Naive thymus-derived CD4-positive, alpha-beta T cell (primary cell): ENCODE data around the gene CTBP2. TPM values are rescaled to one million over a fixed set of nuclear protein-coding genes. Genes with fewer than 3 reads are reported as not detected.

Experiments used
- ATAC-seq: fragments of 150-1000 bp; cut with Tn5 transposase; 2 replicates; pipeline ENCODE4 v1.10.0; 2021; ENCODE audit warnings: mild to moderate bottlenecking, moderate library complexity
- CTCF ChIA-PET: fragments of 350-600 bp; sonication (Branson Sonifier 250); formaldehyde crosslinking; loops from one replicate; lab custom pipeline; 2021; ENCODE audit warnings: antibody characterized with exemption; lab: Charles Lee
- POLR2A ChIA-PET: fragments of 350-600 bp; sonication (Branson Sonifier 250); formaldehyde crosslinking; loops from one replicate; lab custom pipeline; 2021; ENCODE audit warnings: antibody characterized with exemption, inconsistent platforms; lab: Charles Lee
- DNase-seq, 9 donors: peaks; one replicate each; pipeline versions ENCODE4 v3.0.0 to v3.0.0-alpha.2; 2020 to 2022; ENCODE audit warnings: mixed read lengths in 1 of 9
- H3K27ac ChIP-seq: one replicate; pipeline ENCODE4 v1.7.0; 2013; ENCODE audit warnings: mild to moderate bottlenecking, low read depth, low read length, moderate library complexity
- H3K27me3 ChIP-seq, 2 donors: one replicate each; pipeline ENCODE4 v1.7.0; 2013; ENCODE audit warnings: low read length in 2 of 2, mild to moderate bottlenecking in 2 of 2, moderate library complexity in 2 of 2; ENCODE audit not compliant: control insufficient read depth in 2 of 2, insufficient read depth in 2 of 2
- H3K36me3 ChIP-seq, 3 experiments: 1 replicate in 2 of 3; 2 replicates in 1 of 3; pipeline ENCODE4 v1.7.0; 2013; ENCODE audit warnings: low read length in 3 of 3, mild to moderate bottlenecking in 3 of 3, moderate library complexity in 1 of 3; ENCODE audit not compliant: insufficient read depth in 3 of 3, control insufficient read depth in 2 of 3
- H3K4me1 ChIP-seq, 2 donors: one replicate each; pipeline ENCODE4 v1.7.0; 2013; ENCODE audit warnings: low read length in 2 of 2, mild to moderate bottlenecking in 2 of 2, moderate library complexity in 1 of 2; ENCODE audit not compliant: control insufficient read depth in 2 of 2, insufficient read depth in 2 of 2
- H3K4me3 ChIP-seq: 2 replicates; pipeline ENCODE4 v1.7.0; 2013; ENCODE audit warnings: mild to moderate bottlenecking, low read length
- H3K9me3 ChIP-seq, 3 experiments: 1 replicate in 2 of 3; 2 replicates in 1 of 3; pipeline ENCODE4 v1.7.0; 2013; ENCODE audit warnings: low read length in 3 of 3; ENCODE audit not compliant: control insufficient read depth in 2 of 3
- H3K27ac Mint-ChIP-seq, 9 donors: one replicate each; pipeline ENCODE4 v1.8.0; 2020 to 2022; ENCODE audit warnings: mixed read lengths in 9 of 9, mild to moderate bottlenecking in 8 of 9, moderate library complexity in 5 of 9, inconsistent platforms in 2 of 9
- H3K27me3 Mint-ChIP-seq, 5 donors: one replicate each; pipeline ENCODE4 v1.8.0; 2021 to 2022; ENCODE audit warnings: mixed read lengths in 5 of 5, mild to moderate bottlenecking in 1 of 5
- H3K36me3 Mint-ChIP-seq, 5 donors: one replicate each; pipeline ENCODE4 v1.8.0; 2020 to 2022; ENCODE audit warnings: mixed read lengths in 5 of 5, mild to moderate bottlenecking in 3 of 5, inconsistent platforms in 1 of 5
- H3K4me1 Mint-ChIP-seq, 7 donors: one replicate each; pipeline ENCODE4 v1.8.0; 2020 to 2022; ENCODE audit warnings: mixed read lengths in 7 of 7, mild to moderate bottlenecking in 3 of 7, inconsistent platforms in 1 of 7
- H3K4me3 Mint-ChIP-seq, 10 donors: one replicate each; pipeline ENCODE4 v1.8.0; 2020 to 2022; ENCODE audit warnings: mild to moderate bottlenecking in 10 of 10, mixed read lengths in 10 of 10, moderate library complexity in 6 of 10, inconsistent platforms in 2 of 10
- H3K9me3 Mint-ChIP-seq, 11 donors: one replicate each; pipeline ENCODE4 v1.8.0; 2020 to 2022; ENCODE audit warnings: mixed read lengths in 11 of 11, mild to moderate bottlenecking in 4 of 11, inconsistent platforms in 1 of 11, moderate library complexity in 1 of 11
- intact Hi-C, 2 donors: fragments of 100-400 bp; cut with micrococcal nuclease; formaldehyde crosslinking; loops; one replicate each; pipeline ENCODE4 v1.15.1; 2023
- polyA plus RNA-seq, 2 donors: library from polyadenylated mRNA; unstranded; fragments of 300-500 nt; fragmentation: Illumina TruSeq; gene quantifications; one replicate each; pipeline ENCODE4 v1.2.3, GENCODE V29; 2021
- total RNA-seq, 6 experiments: library from RNA in 5 of 6; stranded (reverse) in 5 of 6; gene quantifications; 1 replicate in 5 of 6; 2 replicates in 1 of 6; pipeline ENCODE4 v1.2.3 and lab custom pipeline; 2021 to 2026

The CTBP2 gene
- total and polyA plus RNA-seq, 7 experiments from 2014 or later: 0.05 to 39.5 (median 1.7) TPM; not detected in 1

DNA sequence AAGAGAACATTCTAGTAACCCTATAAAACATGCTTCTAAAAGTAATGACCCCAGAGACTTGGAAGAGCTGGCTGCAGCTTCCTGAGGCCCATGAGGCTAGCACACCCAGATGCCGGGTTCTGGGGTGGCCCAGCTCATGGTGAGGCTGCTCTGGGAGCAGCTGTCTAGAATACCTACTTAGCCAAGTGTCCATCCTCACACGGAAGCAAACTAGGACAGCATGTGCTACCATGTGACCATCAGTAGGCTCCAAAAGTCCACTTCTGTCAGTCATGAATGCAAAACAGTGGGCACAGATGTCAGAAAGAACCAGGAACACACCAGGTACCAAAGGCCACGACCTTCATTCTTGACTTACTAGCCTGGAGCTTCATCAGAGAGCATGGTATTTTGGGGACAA is 32.4 kb downstream of the CTBP2 start:
- Mint-ChIP-seq H3K4me1 (peaks cover 0 to 9% (median 0%) of the 10 kb centered on the region in 7 donors), H3K36me3 (no peaks in the 10 kb centered on the region), H3K27ac (no peak overlapping the region), H3K9me3 (peaks cover 0 to 4% (median 0%) of the 10 kb centered on the region in 11 donors), H3K27me3 (peaks cover 0 to 18% (median 2%) of the 10 kb centered on the region in 5 donors), H3K4me3 (no peak overlapping the region)
- H3K4me3 ChIP-seq: no peak overlapping the region
- no peak overlapping the region for H3K27ac ChIP-seq
- no peaks in the 10 kb centered on the region for H3K36me3 ChIP-seq
- H3K4me1 ChIP-seq: no peaks in the 10 kb centered on the region
- CTCF ChIA-PET: no interaction called here
- H3K9me3 ChIP-seq: no peaks in the 10 kb centered on the region
- POLR2A ChIA-PET: no interaction called here
- intact Hi-C loops: no loop called here
- H3K27me3 ChIP-seq: no peaks in the 10 kb centered on the region
- DNase-seq (no peak), ATAC-seq (no peak)

DNA sequence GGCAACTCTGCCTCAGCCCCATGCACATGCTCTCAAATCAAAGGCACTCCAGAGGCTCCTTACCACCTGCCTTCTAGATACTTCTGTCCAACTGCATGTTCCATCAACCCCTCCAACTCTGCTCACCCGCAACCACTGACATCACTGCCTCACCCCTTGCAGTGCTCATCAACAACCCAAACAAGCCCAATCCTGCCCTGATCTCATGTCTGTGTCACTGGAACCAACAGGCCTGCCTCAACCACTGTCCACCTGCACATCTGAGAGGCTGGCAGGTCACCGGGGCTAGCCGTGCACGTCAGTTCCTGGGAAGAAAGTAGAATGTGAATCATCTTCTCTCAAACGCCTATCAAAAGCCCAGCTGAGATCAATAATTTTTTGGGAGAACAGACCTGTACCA is 33.3 kb downstream of the CTBP2 start:
- Histone ChIP-seq H3K9me3 (no peaks in the 10 kb centered on the region), H3K27me3 (no peaks in the 10 kb centered on the region), H3K27ac (no peak overlapping the region), H3K36me3 (no peaks in the 10 kb centered on the region), H3K4me1 (no peaks in the 10 kb centered on the region), H3K4me3 (no peak overlapping the region)
- no peak for ATAC-seq
- Mint-ChIP-seq H3K27me3 (peaks cover 0 to 18% (median 2%) of the 10 kb centered on the region in 5 donors), H3K4me1 (peaks cover 0 to 9% (median 0%) of the 10 kb centered on the region in 7 donors), H3K27ac (no peak overlapping the region), H3K9me3 (peaks cover 0 to 4% (median 0%) of the 10 kb centered on the region in 11 donors), H3K36me3 (no peaks in the 10 kb centered on the region), H3K4me3 (no peak overlapping the region)
- POLR2A ChIA-PET: no interaction called here
- intact Hi-C loops: no loop called here
- no peak for DNase-seq
- CTCF ChIA-PET: no interaction called here

DNA sequence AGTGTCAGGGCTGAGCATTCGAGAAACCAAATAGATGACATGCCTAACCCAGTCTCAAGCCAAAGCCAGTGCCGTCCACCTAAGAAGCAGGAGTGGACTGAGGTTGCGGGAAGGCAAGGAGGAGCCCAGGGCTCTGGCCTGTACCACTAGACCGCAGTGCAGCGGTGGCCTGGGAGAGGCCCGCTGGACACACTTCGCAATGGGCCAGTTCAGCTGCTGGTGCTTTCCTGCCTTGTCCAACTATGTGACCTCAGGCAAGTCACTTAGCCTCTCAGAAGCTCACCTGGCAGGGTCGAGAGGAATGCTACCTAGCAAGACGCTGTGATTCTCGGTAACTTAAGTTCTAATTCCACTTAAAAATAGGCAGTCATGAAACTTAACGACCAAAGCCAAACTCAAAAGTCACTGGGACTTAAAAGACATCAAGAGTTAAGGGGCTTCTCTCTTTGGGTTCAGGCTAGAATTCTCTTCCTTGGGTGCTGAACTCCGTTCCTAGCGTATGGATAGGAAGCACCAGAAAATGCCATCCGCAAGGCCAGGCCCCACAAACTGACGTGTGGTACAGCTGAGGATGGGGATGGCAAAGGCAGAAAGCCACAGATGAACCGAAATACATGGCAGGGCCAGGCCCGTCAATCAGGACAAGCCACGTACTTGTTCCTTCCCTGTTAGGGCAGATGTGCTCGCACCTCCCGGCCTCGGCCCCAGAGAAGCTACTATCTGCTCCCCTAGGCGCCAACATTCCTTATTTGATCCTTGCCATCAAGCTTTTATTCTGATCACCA is 34.2 kb downstream of the CTBP2 start:
- intact Hi-C loops: no loop called here
- DNase-seq (no peak), ATAC-seq (no peak)
- H3K4me3 Mint-ChIP-seq: no peak overlapping the region
- Histone ChIP-seq H3K27ac (no peak overlapping the region), H3K36me3 (no peaks in the 10 kb centered on the region), H3K4me3 (no peak overlapping the region), H3K4me1 (no peaks in the 10 kb centered on the region), H3K27me3 (no peaks in the 10 kb centered on the region), H3K9me3 (no peaks in the 10 kb centered on the region)
- no peaks in the 10 kb centered on the region for H3K36me3 Mint-ChIP-seq
- peaks cover 0 to 4% (median 0%) of the 10 kb centered on the region in 11 donors for H3K9me3 Mint-ChIP-seq
- H3K27ac Mint-ChIP-seq: no peak overlapping the region
- POLR2A ChIA-PET: no interaction called here
- CTCF ChIA-PET: no interaction called here
- H3K4me1 Mint-ChIP-seq: peaks cover 0 to 9% (median 0%) of the 10 kb centered on the region in 7 donors
- H3K27me3 Mint-ChIP-seq: peaks cover 0 to 18% (median 2%) of the 10 kb centered on the region in 5 donors

DNA sequence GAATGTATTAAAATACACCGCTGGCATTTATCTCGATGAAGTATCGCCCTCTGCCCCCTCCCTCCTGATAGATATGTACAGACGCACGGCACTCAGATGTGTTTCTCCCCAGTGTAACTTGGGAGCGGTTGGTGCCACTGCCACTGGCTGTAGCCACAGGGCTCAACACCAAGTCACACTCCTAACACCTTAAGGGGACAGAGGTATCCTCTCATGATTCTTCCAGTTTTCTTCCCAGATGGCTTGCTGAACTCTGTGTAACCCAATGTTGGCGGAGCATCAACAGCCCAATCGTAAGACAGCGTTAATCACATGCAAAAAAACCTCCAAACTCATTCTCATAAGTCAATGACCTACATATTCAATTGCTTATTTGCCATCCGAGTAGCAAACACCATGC is 35.5 kb downstream of the CTBP2 start:
- H3K27me3 Mint-ChIP-seq: peaks cover 0 to 18% (median 2%) of the 10 kb centered on the region in 5 donors
- H3K36me3 ChIP-seq: no peaks in the 10 kb centered on the region

DNA sequence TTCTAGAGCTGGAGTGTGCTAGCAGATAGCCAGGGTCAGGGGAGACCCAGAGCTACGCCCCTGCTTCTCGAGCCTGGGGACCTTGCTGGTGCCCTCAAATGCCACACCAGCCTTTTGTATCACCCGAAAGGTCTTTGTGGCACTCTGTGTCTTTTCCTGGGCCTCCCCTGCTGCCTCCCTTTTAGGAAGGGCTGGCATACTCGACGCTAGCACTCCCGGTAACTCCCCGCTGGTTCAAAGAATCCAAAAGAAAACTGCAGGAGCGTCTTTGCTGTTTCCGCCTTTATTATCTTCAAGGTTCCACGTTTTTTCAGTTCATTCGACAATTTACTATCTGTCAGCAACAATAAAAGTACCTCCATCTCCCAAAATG is 36.3 kb downstream of the CTBP2 start:
- Mint-ChIP-seq H3K27ac (no peak overlapping the region), H3K36me3 (no peaks in the 10 kb centered on the region), H3K4me1 (peaks cover 0 to 15% (median 0%) of the 10 kb centered on the region in 7 donors), H3K9me3 (peaks cover 0 to 4% (median 0%) of the 10 kb centered on the region in 11 donors), H3K4me3 (no peak overlapping the region), H3K27me3 (peaks cover 0 to 18% (median 2%) of the 10 kb centered on the region in 5 donors)
- intact Hi-C loops: no loop called here
- no peak for DNase-seq
- no peaks in the 10 kb centered on the region for H3K4me1 ChIP-seq
- CTCF ChIA-PET: no interaction called here
- no peaks in the 10 kb centered on the region for H3K9me3 ChIP-seq
- H3K27me3 ChIP-seq: no peaks in the 10 kb centered on the region
- ATAC-seq: no peak
- POLR2A ChIA-PET: no interaction called here
- H3K4me3 ChIP-seq: no peak overlapping the region
- no peaks in the 10 kb centered on the region for H3K36me3 ChIP-seq
- H3K27ac ChIP-seq: no peak overlapping the region

More for the DNA sequence above, 35.5 kb downstream of the CTBP2 start:
- no peak overlapping the region for H3K4me3 ChIP-seq
- POLR2A ChIA-PET: no interaction called here
- Mint-ChIP-seq H3K4me1 (peaks cover 0 to 11% (median 0%) of the 10 kb centered on the region in 7 donors), H3K36me3 (no peaks in the 10 kb centered on the region), H3K9me3 (peaks cover 0 to 4% (median 0%) of the 10 kb centered on the region in 11 donors), H3K4me3 (no peak overlapping the region), H3K27ac (no peak overlapping the region)
- ATAC-seq (no peak), DNase-seq (no peak)
- no peak overlapping the region for H3K27ac ChIP-seq
- intact Hi-C loops: no loop called here
- no peaks in the 10 kb centered on the region for H3K9me3 ChIP-seq
- H3K4me1 ChIP-seq: no peaks in the 10 kb centered on the region
- CTCF ChIA-PET: no interaction called here
- no peaks in the 10 kb centered on the region for H3K27me3 ChIP-seq

DNA sequence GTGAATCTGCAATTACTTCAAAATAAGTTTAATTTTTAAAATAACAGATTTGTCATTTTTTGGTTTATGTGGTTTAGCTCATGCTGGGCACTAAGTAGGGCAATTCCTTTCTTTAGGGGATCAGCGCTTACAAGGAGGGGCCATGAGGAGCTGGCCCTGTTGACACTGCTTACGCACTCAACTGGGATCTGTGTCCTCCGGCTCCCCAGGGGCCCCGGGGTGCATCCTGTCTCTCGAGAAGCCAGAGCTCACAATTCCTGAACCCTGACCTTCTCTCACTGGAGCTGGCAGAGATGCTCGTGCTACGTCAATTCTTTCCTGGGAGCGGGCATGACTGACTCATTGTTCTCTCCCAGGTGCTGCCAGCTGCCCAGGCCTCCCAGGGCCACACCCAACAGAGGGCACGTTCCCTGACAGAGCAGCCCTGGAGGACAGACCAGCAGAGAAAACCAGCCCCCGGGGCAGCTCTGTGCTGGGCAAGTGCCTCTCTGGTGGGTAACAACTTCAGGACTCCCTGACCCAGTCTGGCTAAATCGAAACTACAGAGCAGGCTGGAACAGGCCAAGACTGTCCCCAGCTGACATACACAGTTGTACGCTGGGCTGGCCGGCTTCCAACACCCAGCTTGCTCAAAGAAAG is 36.8 kb downstream of the CTBP2 start:
- intact Hi-C loops: no loop called here
- ATAC-seq (no peak), DNase-seq (no peak)
- no peak overlapping the region for H3K27ac Mint-ChIP-seq
- H3K4me1 Mint-ChIP-seq: peaks cover 0 to 15% (median 0%) of the 10 kb centered on the region in 7 donors
- no peak overlapping the region for H3K4me3 Mint-ChIP-seq
- H3K27me3 ChIP-seq: no peaks in the 10 kb centered on the region
- H3K36me3 ChIP-seq: no peaks in the 10 kb centered on the region
- CTCF ChIA-PET: no interaction called here
- H3K9me3 Mint-ChIP-seq: peaks cover 0 to 4% (median 0%) of the 10 kb centered on the region in 11 donors
- peaks cover 0 to 18% (median 2%) of the 10 kb centered on the region in 5 donors for H3K27me3 Mint-ChIP-seq
- POLR2A ChIA-PET: no interaction called here
- H3K4me3 ChIP-seq: no peak overlapping the region
- no peak overlapping the region for H3K27ac ChIP-seq
- no peaks in the 10 kb centered on the region for H3K9me3 ChIP-seq
- H3K36me3 Mint-ChIP-seq: no peaks in the 10 kb centered on the region
- no peaks in the 10 kb centered on the region for H3K4me1 ChIP-seq
